Measurements from ENCODE around the gene MYH11.
A peak's percentile ranks its signal among the peaks of the same experiment; 100 is the strongest.

MYH11 gene

GRCh38 chr16:15856901-15857698 is at the start of gene MYH11:
TSS of gene MYH11 (minus strand) at chr16:15857028. CDS start at chr16:15838252, 18,776 bp downstream.
- no peak for DNase-seq

DNA sequence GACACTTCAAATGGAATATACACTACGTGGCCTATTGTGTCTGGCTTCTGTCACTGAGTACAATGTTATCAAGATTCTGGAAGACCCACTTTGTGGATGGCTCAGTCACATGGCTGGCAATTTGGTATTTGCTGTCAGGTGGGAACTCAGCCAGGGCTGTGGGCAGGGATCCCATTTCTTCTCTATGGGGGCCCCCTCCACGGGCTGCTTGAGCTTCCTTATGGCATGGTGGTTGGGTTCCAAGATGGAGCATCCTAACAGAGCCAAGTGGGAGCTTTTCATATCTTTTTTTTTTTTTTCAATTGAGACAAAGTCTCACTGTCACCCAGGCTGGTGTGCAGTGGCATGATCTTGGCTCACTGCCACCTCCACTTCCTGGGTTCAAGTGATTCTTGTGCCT is 49.6 kb upstream of the MYH11 start:
- DNase-seq, result no peak

DNA sequence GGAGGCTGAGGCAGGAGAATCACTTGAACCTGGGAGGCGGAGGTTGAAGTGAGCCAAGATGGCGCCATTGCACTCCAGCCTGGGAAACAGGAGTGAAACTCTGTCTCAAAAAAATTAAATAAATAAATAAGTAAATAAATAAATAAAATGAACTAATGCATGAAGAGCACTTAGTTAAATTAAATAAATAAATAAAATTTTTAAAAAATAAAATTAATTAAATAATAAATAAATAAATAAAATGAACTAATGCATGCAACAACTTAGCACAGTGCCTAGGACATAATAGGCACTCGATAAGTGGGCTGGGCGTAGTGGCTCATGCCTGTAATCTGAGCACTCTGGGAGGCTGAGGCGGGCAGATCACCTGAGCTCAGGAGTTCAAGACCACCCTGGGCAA is 47.1 kb upstream of the MYH11 start:
- no peak for DNase-seq

DNA sequence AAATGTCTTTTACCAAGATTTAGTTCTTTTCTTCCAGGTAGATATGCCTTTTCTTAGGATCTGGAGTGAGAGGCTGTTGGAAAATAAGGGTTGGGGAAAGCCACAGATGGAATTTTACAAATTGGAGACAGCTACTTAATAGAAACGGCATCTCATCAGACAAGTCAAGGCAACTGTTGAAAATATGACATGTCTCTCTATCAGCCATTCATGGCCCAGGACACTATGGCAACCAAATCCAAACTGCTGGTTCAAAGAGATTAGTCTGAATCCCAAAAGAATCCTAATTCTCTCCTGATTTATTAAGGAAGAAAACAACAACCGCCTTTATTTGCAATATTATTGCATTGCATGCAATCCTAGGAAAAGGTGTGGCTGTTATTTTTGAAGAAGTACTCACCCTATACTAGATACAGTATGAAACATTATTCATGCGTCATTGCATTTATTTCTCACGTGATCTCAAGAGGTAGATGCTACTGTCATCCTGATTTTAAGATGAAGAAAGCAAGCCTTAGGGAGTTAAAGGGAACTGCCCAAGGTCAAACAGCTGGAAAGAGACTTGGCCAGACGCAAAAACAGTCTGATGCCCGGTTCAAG is 44.2 kb upstream of the MYH11 start:
- no peak for DNase-seq

GRCh38 chr16:15900357-15900756 is 43.5 kb upstream of the MYH11 start:
- no peak for DNase-seq

DNA sequence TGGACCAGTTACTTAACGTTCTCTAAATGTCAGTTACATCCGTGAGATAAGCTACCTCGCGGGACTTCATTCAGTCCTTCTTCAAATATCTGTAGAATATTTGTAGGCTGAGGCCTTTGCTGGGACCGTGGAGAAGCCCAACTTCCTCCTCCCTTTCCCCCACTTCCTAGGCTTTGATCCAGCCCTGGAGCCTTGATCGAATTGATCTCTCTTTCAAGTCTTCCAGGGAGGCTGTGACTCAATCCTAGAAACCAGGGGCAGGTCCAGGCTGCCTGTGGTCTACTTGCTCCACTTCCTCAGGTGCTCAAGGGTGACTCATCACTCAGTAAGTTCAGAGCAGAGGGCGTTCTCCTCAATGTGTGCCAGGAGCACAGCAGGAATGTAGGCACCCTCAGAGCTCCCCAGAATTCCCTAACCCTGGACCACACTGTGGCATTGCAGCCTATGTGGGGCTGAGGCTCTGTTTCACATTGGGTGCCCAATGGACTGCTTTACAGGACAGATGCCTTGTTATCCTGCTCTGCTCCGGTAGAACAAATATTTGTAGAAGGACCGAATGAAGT is 42.8 kb upstream of the MYH11 start:
- peak; percentile 53 for DNase-seq

DNA sequence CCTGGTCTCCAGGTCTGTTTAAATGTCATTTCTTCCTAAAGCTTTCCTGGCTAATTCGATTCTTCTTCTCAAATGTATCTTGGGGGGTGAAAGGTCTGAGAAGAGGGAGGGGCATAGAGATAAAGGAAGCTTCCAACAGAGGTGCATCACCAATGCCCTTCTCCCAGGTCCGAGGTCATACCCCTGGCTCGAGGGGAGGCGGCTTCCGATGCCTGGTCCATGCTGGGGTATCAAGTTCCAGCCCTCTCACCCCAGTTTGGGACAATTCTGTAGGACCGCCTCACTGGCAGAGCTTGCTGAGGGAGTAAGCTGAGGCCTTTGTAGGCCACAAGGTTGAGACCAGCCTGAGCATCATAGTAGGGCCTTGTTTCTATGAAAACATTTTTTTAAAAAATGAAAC is 41.8 kb upstream of the MYH11 start:
- DNase-seq, result no peak

- DNase-seq, result peak; percentile 69
Measured at GRCh38 chr16:15897834-15898254, 41.0 kb upstream of the MYH11 start.

DNA sequence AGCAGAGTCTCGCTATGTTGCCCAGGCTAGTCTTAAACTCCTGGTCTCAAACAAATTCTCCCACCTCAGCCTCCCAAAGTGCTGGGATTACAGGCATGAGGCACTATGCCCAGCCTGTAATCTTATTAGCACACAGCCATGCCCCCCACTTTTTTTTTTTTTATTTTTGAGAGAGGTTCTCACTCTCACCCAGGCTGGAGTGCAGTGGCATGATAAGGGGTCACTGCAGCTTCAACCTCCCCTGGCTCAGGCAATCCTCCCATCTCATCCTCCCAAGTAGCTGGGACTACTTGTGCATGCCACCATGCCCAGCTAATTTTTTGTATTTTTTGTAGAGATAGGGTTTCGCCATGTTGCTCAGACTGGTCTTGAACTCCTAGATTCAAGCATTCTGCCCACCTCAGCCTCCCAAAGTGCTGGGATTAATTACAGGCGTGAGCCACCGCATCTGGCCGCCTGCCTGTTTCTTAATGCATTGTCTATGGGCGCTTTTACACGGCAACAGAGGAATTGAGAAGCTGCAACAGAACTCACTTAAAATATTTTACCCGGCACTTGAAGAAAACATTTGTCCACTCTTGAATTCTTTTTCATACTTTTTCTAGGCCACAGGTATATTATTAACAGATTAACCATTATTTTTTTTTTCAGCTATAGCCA is 40.4 kb upstream of the MYH11 start:
- DNase-seq, result no peak

GRCh38 chr16:15894571-15895374 is 37.9 kb upstream of the MYH11 start:
- no peak for DNase-seq

DNA sequence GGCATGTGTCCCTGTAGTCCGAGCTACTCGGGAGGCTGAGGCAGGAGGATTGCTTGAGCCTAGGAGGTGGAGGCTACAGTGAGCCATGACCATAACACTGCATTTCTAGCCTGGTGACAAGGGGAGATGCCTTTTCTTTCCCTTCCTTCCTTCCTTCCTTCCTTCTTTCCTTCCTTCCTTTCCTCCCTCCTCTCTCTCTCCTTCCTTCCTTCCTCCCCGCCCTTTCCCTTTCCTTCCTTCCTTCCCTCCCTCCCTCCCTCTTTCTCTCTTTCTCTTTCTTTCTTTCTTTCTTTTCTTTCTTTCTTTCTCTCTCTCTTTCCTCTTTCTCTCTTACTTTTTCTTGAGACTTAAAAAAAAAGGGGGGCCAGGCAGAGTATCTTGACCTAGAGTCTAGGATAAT is 34.7 kb upstream of the MYH11 start:
- no peak for DNase-seq

GRCh38 chr16:15888072-15888976 is 31.5 kb upstream of the MYH11 start, which contains the start of gene CEP20:
TSS of gene CEP20 (minus strand) at chr16:15888603. CDS start at chr16:15888585, 18 bp downstream.
- DNase-seq, result peak; percentile 100

DNA sequence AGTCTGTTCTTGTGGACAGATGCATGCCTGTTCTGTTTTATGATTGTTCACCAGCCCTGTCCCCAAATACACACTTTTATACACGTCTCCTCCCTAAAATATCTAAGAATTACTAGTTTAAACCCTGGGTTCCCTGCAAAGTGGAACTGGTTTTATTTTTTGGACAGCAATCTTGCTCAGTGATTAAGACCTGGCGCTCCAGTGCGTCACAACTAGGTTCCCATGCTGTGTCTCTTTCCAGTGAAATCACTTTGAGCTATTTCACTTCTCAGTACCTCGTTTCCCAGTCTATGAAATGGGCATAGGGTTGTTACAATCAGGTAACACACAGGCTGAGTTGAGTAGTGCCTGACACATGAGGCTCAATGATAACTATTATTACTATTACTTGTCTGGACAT is 30.5 kb upstream of the MYH11 start:
- no peak for DNase-seq

DNA sequence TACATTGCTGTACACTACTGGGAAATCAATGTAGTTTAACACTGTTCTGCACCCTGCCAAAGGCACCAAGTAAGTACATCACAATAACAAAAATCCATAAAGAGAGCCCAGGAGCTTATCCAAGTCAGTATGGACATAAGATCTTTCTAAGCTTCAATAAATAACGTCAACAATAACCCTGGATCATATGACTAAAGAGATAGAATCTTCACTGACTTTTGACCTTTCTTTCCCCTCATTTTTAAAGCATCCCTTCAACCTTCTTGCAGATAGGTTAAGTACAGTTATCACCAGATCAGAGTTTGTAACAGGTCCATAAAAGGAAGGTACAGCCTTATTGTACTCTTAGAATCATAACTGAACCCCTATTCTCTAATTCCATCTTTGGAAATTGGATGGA is 29.2 kb upstream of the MYH11 start:
- DNase-seq, result no peak

GRCh38 chr16:15885560-15886001 is 28.8 kb upstream of the MYH11 start:
- no peak for DNase-seq

DNA sequence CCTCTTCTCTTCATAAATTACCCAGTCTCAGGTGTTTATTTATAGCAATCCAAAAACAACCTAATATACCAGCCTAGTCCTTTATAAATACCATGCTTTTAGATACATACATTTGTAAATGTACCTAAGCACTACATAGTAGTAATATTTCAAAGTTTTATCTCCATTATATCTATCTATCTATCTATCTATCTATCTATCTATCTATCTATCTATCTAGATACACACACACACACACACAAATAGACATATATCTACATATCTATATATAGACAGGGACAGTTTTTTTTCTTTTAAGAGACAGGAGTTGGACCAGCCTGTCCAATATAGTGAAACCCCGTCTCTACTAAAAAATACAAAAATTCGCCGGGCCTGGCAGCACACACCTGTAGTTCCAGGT is 25.7 kb upstream of the MYH11 start:
- no peak for DNase-seq

GRCh38 chr16:15881794-15882379 is 25.1 kb upstream of the MYH11 start:
- DNase-seq, result no peak

GRCh38 chr16:15880434-15881308 is 23.8 kb upstream of the MYH11 start:
- no peak for DNase-seq

DNA sequence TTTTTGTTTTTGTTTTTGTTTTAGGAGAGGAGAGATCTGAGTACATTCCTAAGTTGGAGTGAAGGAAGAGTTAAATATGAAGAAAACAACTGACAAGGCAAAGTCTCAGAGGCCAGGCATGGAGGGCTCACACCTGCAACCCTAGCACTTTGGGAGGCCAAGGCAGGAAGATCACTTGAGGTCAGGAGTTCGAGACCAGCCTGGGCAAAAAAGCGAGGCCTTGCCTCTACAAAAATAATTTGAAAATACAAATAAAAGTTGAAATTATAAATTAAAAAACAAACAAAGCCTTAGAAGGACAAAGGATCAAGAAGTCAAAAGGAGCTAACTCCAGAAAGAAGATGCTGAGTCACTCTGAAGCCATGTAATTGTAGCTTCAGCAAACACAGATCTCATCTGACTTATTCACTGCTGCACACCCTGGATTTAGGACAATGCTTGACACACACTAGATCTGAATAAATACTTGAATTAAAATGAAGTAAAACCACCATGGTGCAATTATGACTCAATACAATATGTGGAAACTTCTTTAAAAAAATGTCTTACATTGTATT is 22.5 kb upstream of the MYH11 start:
- no peak for DNase-seq

DNA sequence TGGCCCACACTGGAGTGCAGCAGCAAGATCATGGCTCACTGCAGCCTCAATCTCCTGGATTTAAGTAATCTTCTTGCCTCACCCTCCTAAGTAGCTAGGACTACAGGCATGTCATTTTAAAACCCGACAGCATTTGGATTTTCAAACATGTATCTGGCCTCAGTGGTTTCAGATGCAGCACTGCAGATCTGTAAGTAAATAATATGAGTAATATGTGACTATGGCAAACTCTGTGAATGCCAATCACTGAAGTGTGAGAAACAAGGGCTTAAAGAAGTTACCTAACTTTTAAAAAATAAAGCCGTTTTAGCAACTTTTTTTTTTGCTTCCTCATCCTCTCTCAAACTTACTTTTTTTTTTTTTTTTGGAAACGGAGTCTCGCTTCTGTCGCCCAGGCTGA is 19.7 kb upstream of the MYH11 start:
- no peak for DNase-seq
